NCI-H524 (cell line): ENCODE measurements around the gene TTBK1.
"Not testable (repeated sequence)": the region's sequence is repeated elsewhere in the genome, so short reads cannot be mapped to it uniquely, and the experiment has no call there.

Source experiments
- DNase-seq, 2 experiments: peaks; one replicate each; lab custom pipeline; 2025; lab: John Stamatoyannopoulos, UW

The TTBK1 gene

GRCh38 chr6:43287717-43288679 lies 44.7 kb downstream of the TTBK1 start:
- no peak for DNase-seq

GRCh38 chr6:43290339-43290904 lies 47.1 kb downstream of the TTBK1 start:
- DNase-seq: no peak

DNA sequence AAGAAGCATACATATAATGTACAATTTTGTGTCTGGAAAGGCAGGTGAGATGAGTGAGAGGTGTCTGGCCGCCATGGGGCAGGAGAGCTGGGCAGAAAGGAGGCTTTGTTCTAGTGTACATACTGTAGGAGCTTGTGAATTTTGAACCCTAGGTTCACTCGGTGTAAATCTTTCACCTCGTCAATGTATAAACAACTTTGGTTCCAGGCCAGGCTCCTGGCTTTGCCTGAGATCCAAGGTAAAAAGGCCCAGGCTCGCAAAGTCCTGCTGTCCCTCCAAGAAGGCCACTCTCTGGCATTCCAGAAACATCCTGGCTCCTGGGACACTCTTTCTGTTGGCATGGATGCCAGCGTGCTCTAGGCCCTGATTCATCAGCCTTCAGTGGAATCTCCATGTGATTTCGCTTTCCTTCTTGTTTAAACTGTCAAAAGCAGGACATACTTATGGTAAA lies 47.6 kb downstream of the TTBK1 start:
- no peak for DNase-seq

- DNase-seq: no peak
These were observed 48.4 kb downstream of the TTBK1 start for GRCh38 chr6:43291708-43292107.

GRCh38 chr6:43292341-43292740 lies 49.1 kb downstream of the TTBK1 start:
- DNase-seq: no peak

DNA sequence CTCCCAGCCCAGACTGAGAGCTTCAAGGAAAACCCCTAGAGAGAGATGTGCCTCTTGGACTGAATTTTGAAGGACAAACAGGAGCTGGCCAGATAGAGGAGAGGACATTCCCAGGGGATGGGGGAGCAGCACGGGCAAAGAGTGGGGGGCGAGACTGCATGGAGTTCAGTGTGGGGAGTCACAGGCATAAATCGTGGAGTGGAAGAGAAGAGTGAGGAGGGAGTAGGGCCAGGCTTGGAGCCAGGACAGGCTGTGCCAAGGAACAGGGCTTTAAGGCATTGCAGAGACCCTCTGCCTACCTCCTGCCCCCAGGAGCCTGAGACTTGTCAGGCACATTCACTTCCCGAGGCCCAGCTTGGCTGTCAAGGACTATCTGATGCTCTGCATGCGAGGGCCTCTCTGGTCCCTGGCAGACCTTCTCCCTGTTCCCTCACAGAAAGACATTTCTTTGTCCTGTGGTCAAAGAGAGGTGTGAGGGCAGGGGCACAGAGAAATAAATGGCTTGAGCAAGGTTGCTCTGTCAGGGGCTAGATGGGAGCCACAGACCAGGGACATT lies 49.6 kb downstream of the TTBK1 start:
- DNase-seq: no peak

DNA sequence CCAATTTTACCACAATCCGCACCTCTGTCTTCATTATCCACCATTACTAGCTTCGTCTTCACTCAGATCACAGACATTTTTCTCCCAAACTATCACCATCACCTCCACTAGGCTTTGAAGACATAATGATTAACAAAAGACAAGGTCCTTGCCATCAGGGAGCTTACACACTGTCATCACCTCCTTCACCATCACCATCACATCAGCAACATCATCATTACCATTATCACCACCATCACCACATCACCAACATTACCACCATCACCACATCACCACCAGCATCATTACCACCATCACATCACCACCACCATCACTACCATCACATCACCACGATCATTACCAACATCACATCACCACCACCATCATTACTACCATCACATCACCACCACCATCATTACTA lies 50.4 kb downstream of the TTBK1 start:
- no peak for DNase-seq

GRCh38 chr6:43294536-43294935 lies 51.3 kb downstream of the TTBK1 start:
- DNase-seq: no peak

- no peak for DNase-seq
These were observed 52.2 kb downstream of the TTBK1 start for GRCh38 chr6:43295456-43295855.

GRCh38 chr6:43296780-43297497 lies 53.7 kb downstream of the TTBK1 start:
- no peak for DNase-seq

DNA sequence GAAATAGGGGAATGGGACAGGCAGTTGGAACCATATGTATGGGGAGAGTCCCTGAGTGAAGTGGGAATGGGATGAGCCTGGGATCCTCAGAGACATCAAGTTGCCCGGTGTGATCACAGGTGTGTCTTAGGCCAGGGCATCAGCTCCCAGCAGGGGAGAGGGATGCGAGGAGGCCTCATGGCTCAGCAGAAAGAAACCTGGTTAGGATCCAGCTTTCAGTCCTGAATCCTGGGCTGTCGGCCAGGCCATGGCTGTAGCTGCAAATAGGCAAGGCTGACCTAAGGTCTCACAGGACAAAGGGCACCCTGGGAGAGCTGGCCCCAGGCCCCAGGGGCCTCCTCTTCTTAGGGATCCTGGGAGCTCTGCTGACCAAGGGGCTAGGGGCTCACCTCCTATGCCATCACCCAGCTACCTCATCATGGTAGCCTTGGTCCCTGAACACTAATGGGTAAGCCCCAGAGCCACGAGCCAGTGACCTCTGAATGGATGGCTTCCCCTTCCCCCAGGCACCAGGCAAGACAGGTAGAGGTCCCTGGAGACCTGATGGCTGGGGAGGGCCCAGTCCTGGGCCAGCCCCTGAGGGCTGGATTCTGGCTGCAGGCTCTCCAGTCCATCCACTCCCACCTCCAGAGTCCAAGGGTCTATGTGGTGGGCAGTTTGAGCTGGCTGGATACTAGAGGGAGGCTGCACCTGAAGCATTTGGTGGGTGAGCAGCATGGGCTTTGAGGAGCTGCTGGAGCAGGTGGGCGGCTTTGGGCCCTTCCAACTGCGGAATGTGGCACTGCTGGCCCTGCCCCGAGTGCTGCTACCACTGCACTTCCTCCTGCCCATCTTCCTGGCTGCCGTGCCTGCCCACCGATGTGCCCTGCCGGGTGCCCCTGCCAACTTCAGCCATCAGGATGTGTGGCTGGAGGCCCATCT lies 54.6 kb downstream of the TTBK1 start, which contains the start of gene SLC22A7:
Gene SLC22A7 (plus strand): TSS at position 617 of the 921 bp plus-strand sequence. CDS start 99 bp downstream, at position 716.
- DNase-seq: no peak

DNA sequence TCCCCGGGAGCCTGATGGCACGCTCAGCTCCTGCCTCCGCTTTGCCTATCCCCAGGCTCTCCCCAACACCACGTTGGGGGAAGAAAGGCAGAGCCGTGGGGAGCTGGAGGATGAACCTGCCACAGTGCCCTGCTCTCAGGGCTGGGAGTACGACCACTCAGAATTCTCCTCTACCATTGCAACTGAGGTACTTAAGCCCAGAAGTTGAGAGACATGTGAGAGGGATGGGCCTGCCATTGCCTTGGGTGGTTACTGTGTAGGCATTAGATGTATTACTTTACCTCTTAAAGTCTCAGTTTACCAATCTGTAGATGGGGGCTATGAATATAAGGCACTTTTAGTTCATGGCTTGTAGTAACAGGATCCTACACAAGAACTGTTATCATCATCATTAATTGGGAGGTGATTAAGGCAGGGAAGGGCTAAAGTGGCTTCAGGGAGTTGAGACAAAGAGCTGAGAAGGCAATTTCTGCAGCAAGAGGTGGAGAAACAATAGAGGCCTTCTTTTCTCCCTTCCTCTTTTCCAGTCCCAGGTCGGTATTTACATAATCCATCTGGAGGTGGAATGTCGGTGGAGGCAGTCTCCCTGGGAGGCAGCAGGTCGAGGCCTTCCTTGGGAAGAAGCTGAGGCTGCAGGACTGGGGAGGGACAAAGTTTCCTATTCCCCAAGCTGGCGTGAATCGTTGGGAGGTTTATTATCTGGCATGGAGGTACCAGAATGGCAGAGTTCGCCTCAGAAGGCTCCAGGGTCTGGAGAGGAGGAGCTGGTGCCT lies 55.5 kb downstream of the TTBK1 start:
- DNase-seq: no peak

DNA sequence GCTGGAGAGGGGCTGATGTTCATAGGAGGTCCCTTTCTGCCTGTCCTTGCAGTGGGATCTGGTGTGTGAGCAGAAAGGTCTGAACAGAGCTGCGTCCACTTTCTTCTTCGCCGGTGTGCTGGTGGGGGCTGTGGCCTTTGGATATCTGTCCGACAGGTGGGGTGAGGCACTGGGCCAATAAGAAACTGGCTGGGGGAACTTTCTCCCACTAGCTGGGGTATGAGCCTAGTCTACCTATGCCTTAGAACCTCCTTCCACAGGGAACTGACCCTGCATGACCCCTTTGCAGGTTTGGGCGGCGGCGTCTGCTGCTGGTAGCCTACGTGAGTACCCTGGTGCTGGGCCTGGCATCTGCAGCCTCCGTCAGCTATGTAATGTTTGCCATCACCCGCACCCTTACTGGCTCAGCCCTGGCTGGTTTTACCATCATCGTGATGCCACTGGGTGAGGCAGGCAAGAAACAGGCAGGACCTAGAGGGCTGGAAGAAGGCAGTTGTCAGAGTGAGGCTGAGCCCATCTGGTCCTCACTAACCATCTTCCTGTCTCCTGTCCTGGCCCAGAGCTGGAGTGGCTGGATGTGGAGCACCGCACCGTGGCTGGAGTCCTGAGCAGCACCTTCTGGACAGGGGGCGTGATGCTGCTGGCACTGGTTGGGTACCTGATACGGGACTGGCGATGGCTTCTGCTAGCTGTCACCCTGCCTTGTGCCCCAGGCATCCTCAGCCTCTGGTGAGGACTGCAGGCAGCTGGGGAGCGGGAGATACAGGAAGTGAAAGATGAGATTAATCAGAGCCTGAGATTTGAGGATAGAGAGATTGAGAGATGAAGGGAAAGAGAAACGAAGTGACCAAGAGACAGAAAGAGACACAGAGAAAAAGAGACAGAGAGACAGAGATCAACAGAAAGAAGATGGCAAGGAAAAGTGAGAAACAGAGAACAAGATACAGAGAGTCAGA lies 56.3 kb downstream of the TTBK1 start:
- no peak for DNase-seq

DNA sequence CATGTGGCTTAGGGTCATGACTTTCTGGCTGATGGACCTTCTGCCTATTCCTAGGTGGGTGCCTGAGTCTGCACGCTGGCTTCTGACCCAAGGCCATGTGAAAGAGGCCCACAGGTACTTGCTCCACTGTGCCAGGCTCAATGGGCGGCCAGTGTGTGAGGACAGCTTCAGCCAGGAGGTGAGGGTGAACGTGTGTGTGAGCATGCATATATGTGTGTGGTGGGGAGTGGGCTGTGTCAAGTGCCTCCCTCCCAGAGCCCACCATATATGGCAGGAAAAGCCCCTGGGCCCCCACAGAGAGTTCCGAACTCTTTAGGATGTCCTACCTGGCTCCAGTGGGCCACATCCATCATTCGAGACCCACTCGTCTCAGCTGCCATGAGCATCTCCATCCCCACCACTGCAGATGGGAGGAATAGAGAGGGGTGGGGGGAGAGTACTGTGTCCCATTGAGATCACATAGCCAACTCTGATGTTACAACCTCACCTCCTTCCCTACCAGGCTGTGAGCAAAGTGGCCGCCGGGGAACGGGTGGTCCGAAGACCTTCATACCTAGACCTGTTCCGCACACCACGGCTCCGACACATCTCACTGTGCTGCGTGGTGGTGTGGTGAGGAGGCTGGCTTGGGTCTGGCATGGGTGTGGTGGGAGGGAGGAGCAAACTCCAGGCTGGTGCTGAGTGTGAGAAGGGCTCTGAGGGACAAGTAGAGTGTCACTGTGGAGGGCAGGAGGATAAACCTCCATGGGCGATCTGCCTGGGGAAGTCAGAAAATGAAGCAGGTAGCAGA lies 58.0 kb downstream of the TTBK1 start:
- DNase-seq: no peak

DNA sequence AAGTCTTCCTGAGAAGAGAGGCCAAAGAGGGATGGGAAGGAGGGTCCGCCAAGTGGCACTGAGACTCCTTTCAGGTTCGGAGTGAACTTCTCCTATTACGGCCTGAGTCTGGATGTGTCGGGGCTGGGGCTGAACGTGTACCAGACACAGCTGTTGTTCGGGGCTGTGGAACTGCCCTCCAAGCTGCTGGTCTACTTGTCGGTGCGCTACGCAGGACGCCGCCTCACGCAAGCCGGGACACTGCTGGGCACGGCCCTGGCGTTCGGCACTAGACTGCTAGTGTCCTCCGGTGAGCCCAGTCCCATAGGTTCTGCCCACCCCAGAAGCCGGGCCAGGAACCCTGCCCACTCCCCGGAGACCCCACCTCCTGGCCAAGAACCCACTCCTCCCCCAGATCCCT lies 58.8 kb downstream of the TTBK1 start:
- DNase-seq: no peak

DNA sequence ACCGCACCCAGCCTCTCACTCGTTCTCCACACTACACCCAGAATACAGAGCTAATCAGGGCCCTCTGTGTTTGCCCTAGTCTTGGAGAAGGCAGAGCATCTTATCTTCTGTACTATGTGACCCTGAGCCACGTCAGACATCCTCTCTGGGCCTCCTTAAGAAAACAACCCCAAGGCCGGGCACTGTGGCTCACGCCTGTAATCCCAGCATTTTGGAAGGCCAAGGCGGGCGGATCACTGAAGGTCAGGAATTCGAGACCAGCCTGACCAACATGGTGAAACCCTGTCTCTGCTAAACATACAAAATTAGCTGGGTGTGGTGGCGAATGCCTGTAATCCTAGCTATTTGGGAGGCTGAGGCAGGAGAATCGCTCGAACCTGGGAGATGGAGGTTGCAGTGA lies 59.7 kb downstream of the TTBK1 start:
- DNase-seq: not testable (repeated sequence)

DNA sequence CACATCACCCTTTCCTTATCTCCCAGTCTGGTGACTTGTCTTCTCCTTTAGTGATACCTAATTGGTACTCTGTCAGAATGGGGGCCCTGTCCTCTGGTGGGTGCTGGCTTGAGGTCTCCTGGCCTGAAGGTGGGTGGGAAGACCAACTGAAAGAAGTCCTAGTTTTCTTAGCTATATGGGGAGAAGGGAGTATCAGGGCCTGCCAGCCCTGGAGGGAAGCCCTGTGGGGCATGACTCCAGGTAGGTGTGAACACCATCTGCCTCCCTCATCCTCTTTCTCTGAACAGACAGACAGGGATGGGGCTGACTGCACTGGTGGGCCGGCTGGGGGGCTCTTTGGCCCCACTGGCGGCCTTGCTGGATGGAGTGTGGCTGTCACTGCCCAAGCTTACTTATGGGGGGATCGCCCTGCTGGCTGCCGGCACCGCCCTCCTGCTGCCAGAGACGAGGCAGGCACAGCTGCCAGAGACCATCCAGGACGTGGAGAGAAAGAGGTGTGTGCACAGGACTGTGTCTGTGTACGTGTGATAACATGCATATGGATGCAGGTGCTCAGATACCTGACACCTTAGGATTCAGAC lies 60.6 kb downstream of the TTBK1 start:
- no peak for DNase-seq

DNA sequence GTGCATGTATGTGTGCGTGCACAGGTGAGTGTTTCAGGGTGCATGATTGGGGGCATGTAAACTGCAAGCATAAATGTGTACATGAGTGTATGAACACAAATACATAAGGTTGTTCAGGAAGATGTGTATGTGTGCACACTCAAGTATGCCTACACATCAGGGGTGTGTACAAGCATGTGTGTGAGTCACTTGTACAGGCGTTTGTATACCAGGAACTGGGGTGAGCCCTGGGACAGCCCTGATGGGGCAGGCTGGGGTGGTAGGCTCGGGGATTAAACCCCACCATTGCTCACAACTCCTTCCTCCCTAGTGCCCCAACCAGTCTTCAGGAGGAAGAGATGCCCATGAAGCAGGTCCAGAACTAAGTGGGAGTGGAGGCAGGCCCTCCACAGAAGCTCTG lies 61.1 kb downstream of the TTBK1 start:
- DNase-seq: no peak
